CD14-positive monocyte (primary cell): Measurements from ENCODE around the gene VASN. TPM values are rescaled to one million over a fixed set of nuclear protein-coding genes. Genes with fewer than 3 reads are reported as not detected.
A peak's percentile ranks its signal among the peaks of the same experiment; 100 is the strongest.

Source experiments
- DNase-seq, 3 donors: peaks; one replicate each; pipeline ENCODE4 v3.0.0-alpha.2; 2011 to 2022
- H2AFZ ChIP-seq: 2 replicates; pipeline ENCODE4 v1.6.0; 2012; ENCODE audit warnings: mild to moderate bottlenecking, low read depth, low read length, inconsistent platforms; ENCODE audit not compliant: insufficient read depth, poor library complexity, severe bottlenecking
- H3K27ac ChIP-seq, 2 donors: 1 replicate in 1 of 2; 2 replicates in 1 of 2; pipeline ENCODE4 v1.5.1; 2012 to 2013; ENCODE audit warnings: low read length in 2 of 2, control low read depth in 1 of 2, inconsistent platforms in 1 of 2, low read depth in 1 of 2, mild to moderate bottlenecking in 1 of 2
- H3K27me3 ChIP-seq, 2 donors: one replicate each; pipeline versions ENCODE4 v1.6.0 to v1.6.1; 2011 to 2013; ENCODE audit warnings: low read length in 2 of 2; ENCODE audit not compliant: control insufficient read depth in 2 of 2, insufficient read depth in 2 of 2
- H3K36me3 ChIP-seq, 2 donors: replicated peaks in 1 of 2; 1 replicate in 1 of 2; 2 replicates in 1 of 2; pipeline versions ENCODE4 v1.5.1 to v1.6.1; 2012 to 2013; ENCODE audit warnings: low read length in 2 of 2, control low read depth in 1 of 2, inconsistent platforms in 1 of 2, mild to moderate bottlenecking in 1 of 2; ENCODE audit not compliant: insufficient read depth in 2 of 2, control insufficient read depth in 1 of 2
- H3K4me1 ChIP-seq, 2 donors: 1 replicate in 1 of 2; 2 replicates in 1 of 2; pipeline versions ENCODE4 v1.5.1 to v1.6.1; 2012 to 2013; ENCODE audit warnings: low read length in 2 of 2, control low read depth in 1 of 2, inconsistent platforms in 1 of 2, mild to moderate bottlenecking in 1 of 2, moderate library complexity in 1 of 2; ENCODE audit not compliant: insufficient read depth in 2 of 2, control insufficient read depth in 1 of 2
- H3K4me2 ChIP-seq: replicated peaks from 2 replicates; pipeline ENCODE3; 2012; ENCODE audit warnings: low read length, moderate library complexity, mild to moderate bottlenecking; ENCODE audit not compliant: poor library complexity, severe bottlenecking; ENCODE audit errors: extremely low read depth
- H3K4me3 ChIP-seq, 3 experiments: fragments of 200-600 bp in 1 of 3; sonication (generic) in 1 of 3; replicated peaks in 1 of 3; 1 replicate in 2 of 3; 2 replicates in 1 of 3; pipeline ENCODE4 v1.5.1; 2011 to 2013; ENCODE audit warnings: low read length in 3 of 3, mild to moderate bottlenecking in 3 of 3, control low read depth in 2 of 3, low read depth in 2 of 3, inconsistent platforms in 1 of 3, moderate library complexity in 1 of 3
- H3K79me2 ChIP-seq: 2 replicates; pipeline ENCODE4 v1.6.0; 2012; ENCODE audit warnings: mild to moderate bottlenecking, control low read depth, inconsistent platforms, low read length, moderate library complexity; ENCODE audit not compliant: insufficient read depth
- H3K9ac ChIP-seq: 2 replicates; pipeline ENCODE4 v1.6.0; 2017; ENCODE audit warnings: low read length, mild to moderate bottlenecking; ENCODE audit not compliant: insufficient read depth, poor library complexity, severe bottlenecking
- H3K9me3 ChIP-seq, 2 donors: replicated peaks in 1 of 2; 1 replicate in 1 of 2; 2 replicates in 1 of 2; pipeline versions ENCODE4 v1.5.1 to v1.6.1; 2012 to 2013; ENCODE audit warnings: low read length in 2 of 2, control low read depth in 1 of 2; ENCODE audit not compliant: control insufficient read depth in 1 of 2, insufficient read depth in 1 of 2
- H4K20me1 ChIP-seq: 2 replicates; pipeline ENCODE4 v1.6.0; 2012; ENCODE audit warnings: mild to moderate bottlenecking, low read length, control low read depth, moderate library complexity; ENCODE audit not compliant: insufficient read depth
- H3K27ac Mint-ChIP-seq, 7 donors: one replicate each; pipeline ENCODE4 v1.8.0; 2020; ENCODE audit warnings: mild to moderate bottlenecking in 7 of 7, mixed read lengths in 7 of 7, moderate library complexity in 6 of 7, inconsistent platforms in 2 of 7
- H3K27me3 Mint-ChIP-seq, 3 donors: one replicate each; pipeline ENCODE4 v1.8.0; 2021 to 2022; ENCODE audit warnings: low read depth in 3 of 3, mild to moderate bottlenecking in 3 of 3, mixed read lengths in 3 of 3, moderate library complexity in 3 of 3, inconsistent platforms in 1 of 3
- H3K36me3 Mint-ChIP-seq, 2 donors: one replicate each; pipeline ENCODE4 v1.8.0; 2020; ENCODE audit warnings: mixed read lengths in 2 of 2, inconsistent platforms in 1 of 2, mild to moderate bottlenecking in 1 of 2
- H3K4me1 Mint-ChIP-seq: one replicate; pipeline ENCODE4 v1.8.0; 2020; ENCODE audit warnings: mild to moderate bottlenecking, mixed read lengths
- H3K4me3 Mint-ChIP-seq, 2 donors: one replicate each; pipeline ENCODE4 v1.8.0; 2020; ENCODE audit warnings: mild to moderate bottlenecking in 2 of 2, mixed read lengths in 2 of 2, moderate library complexity in 1 of 2
- H3K9me3 Mint-ChIP-seq, 7 donors: one replicate each; pipeline ENCODE4 v1.8.0; 2020 to 2022; ENCODE audit warnings: mixed read lengths in 7 of 7, mild to moderate bottlenecking in 6 of 7, moderate library complexity in 6 of 7, inconsistent platforms in 2 of 7
- WGBS: methylation state at CpG from one replicate; pipeline ENCODE4 v1.1.5; 2013; ENCODE audit warnings: missing lambda C conversion rate; ENCODE audit not compliant: insufficient coverage; 5-methylcytosine and 5-hydroxymethylcytosine counted together
- intact Hi-C, 2 donors: fragments of 100-400 bp; cut with micrococcal nuclease; formaldehyde crosslinking; loops; one replicate each; pipeline versions ENCODE4 v1.15.0 to v1.15.1; 2023
- polyA plus RNA-seq, 3 donors: library from polyadenylated mRNA; depleted of rRNA in 1 of 3; unstranded in 2 of 3; stranded (reverse) in 1 of 3; fragments of 300-500 nt in 2 of 3; fragments of >200 nt in 1 of 3; fragmentation: Illumina TruSeq in 2 of 3; gene quantifications; 1 replicate in 2 of 3; 2 replicates in 1 of 3; pipeline ENCODE4 v1.2.3, GENCODE V29; 2012 to 2021
- small RNA-seq: library from RNA; depleted of rRNA; stranded (forward); fragments of <200 nt; gene quantifications from one replicate; pipeline ENCODE3, GENCODE V24; 2012; ENCODE audit warnings: low read depth; ENCODE audit not compliant: insufficient read length
- TF ChIP-seq, protein P1 (sequence below): fragments of 200-600 bp; IDR thresholded peaks from one replicate; pipeline ENCODE4 v1.8.0; 2022; ENCODE audit warnings: antibody characterized with exemption, mild to moderate bottlenecking

Gene VASN
- polyA plus RNA-seq, 3 donors = 0.03 TPM; not detected in 2

- Histone ChIP-seq H4K20me1 (no peaks in the 10 kb centered on the region), H3K9me3 (no peaks in the 10 kb centered on the region), H3K79me2 (peaks cover 42% of the 10 kb centered on the region), H3K4me1 (peaks cover 7 to 11% of the 10 kb centered on the region in 2 donors), H3K4me2 (no peak overlapping the region), H2AFZ (no peak overlapping the region), H3K9ac (no peak overlapping the region), H3K27ac (no peak overlapping the region), H3K4me3 (no peak overlapping the region), H3K27me3 (no peaks in the 10 kb centered on the region), H3K36me3 (peaks cover 22 to 40% of the 10 kb centered on the region in 2 donors)
- Mint-ChIP-seq H3K27me3 (peaks cover 0 to 2% (median 0%) of the 10 kb centered on the region in 3 donors), H3K4me1 (peaks cover 8% of the 10 kb centered on the region), H3K27ac (peak overlapping the region in 1 of 7 donors; percentile 76), H3K36me3 (peaks cover 31 to 50% of the 10 kb centered on the region in 2 donors), H3K4me3 (no peak overlapping the region), H3K9me3 (no peaks in the 10 kb centered on the region)
- no peak for DNase-seq
- TF ChIP-seq, protein P1, sequence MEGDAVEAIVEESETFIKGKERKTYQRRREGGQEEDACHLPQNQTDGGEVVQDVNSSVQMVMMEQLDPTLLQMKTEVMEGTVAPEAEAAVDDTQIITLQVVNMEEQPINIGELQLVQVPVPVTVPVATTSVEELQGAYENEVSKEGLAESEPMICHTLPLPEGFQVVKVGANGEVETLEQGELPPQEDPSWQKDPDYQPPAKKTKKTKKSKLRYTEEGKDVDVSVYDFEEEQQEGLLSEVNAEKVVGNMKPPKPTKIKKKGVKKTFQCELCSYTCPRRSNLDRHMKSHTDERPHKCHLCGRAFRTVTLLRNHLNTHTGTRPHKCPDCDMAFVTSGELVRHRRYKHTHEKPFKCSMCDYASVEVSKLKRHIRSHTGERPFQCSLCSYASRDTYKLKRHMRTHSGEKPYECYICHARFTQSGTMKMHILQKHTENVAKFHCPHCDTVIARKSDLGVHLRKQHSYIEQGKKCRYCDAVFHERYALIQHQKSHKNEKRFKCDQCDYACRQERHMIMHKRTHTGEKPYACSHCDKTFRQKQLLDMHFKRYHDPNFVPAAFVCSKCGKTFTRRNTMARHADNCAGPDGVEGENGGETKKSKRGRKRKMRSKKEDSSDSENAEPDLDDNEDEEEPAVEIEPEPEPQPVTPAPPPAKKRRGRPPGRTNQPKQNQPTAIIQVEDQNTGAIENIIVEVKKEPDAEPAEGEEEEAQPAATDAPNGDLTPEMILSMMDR = no peak
- WGBS = 90% methylated on average over 4 of the region's 9 CpGs
- intact Hi-C loops = no loop called here
Observed at GRCh38 chr16:4431023-4431422, 59.4 kb downstream of the VASN start.

Small RNA genes within 50 kb of the gene (small RNA-seq; reads per million reads assigned to genes)
- not detected for gene AC012676.2

Other genes with a start within 250 kb of the VASN start
- not detected for gene SRL, start 129.8 kb upstream of the VASN start, polyA plus RNA-seq
- gene TFAP4, start 98.8 kb upstream of the VASN start, polyA plus RNA-seq = 10 to 100 TPM in 1 of 3 donors, under 1 TPM in 2; 0.16 to 13.4 (median 0.71) TPM
- under 1 TPM in 1 of 3 donors, not detected in 2; 0.03 TPM for gene GLIS2, start 55.8 kb upstream of the VASN start, polyA plus RNA-seq
- gene PAM16, start 20.5 kb upstream of the VASN start, polyA plus RNA-seq = 10 to 100 TPM; 34.3 to 37.6 (median 34.7) TPM
- 100 to 1,000 TPM in 1 of 3 donors, 10 to 100 TPM in 2; 44.7 to 181 (median 68.4) TPM for gene CORO7, start 44.7 kb downstream of the VASN start, polyA plus RNA-seq
- gene DNAJA3, start 54.0 kb downstream of the VASN start, polyA plus RNA-seq = 10 to 100 TPM; 17.1 to 27.9 (median 19.5) TPM
- gene NMRAL1, start 102.8 kb downstream of the VASN start, polyA plus RNA-seq = 10 to 100 TPM; 39.2 to 57.0 (median 49.4) TPM
- gene HMOX2, start 104.5 kb downstream of the VASN start, polyA plus RNA-seq = 10 to 100 TPM; 21.7 to 33.2 (median 25.0) TPM
- 10 to 100 TPM in 2 of 3 donors, 1 to 10 TPM in 1; 8.6 to 11.2 (median 10.8) TPM for gene CDIP1, start 166.9 kb downstream of the VASN start, polyA plus RNA-seq
- gene C16orf96, start 184.5 kb downstream of the VASN start, polyA plus RNA-seq = under 1 TPM in 1 of 3 donors, not detected in 2; 0.13 TPM
- gene UBALD1, start 243.0 kb downstream of the VASN start, polyA plus RNA-seq = 10 to 100 TPM in 1 of 3 donors, 1 to 10 TPM in 2; 2.2 to 19.2 (median 2.8) TPM